IPS-NIHi11 (cell line): ENCODE data around the gene ERBB4.
"Not testable (repeated sequence)": the region's sequence is repeated elsewhere in the genome, so short reads cannot be mapped to it uniquely, and the experiment has no call there.

Experiments used
- DNase-seq: peaks from one replicate; pipeline ENCODE4 v3.0.0; 2012; ENCODE audit warnings: mixed read lengths, low spot score

ERBB4 gene

GRCh38 chr2:212064318-212064717, 474.3 kb downstream of the ERBB4 start:
- DNase-seq = no peak

GRCh38 chr2:212052412-212053159, 486.0 kb downstream of the ERBB4 start:
- no peak for DNase-seq

- no peak for DNase-seq
These were observed 487.7 kb downstream of the ERBB4 start for GRCh38 chr2:212050871-212051270.

DNA sequence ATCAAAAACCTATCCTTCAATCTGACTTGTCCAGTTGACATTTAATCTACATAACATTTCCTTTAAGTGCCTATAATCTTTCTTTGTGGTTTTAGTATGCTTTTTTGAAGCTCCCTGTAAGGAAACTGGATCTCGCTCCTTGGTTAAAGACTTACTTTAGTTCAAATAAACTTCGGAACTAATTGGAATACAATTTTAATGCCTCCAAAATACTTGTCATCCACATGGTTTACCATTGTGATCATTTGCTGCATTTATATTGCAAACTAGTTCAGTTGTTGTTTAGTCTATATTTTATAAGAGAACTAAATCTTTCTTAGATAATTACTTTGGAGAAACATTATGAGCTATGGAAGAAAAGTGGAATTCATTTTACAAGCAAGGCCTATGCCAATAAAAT, 496.0 kb downstream of the ERBB4 start:
- no peak for DNase-seq

- DNase-seq = no peak
These were observed 501.5 kb downstream of the ERBB4 start for GRCh38 chr2:212037062-212037461.

GRCh38 chr2:212034841-212035585, 503.6 kb downstream of the ERBB4 start:
- DNase-seq = no peak

DNA sequence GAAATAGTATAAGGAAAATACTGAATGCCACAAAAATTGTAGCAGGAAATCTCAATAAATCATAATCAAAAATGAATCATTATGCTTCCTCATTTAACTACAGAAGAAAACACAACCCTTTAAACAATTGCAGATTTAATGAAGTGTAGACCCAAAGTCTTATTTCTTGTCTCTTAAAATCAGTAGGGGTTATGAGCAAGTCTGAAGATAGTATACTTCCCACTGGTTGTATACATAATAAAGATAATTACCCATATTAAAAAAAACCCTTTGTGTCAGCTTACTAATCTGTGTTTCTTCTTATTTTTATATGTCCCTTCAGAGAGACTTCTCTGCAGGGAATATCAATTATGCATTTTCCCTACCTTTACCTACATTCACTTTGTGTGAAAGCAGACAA, 504.7 kb downstream of the ERBB4 start:
- DNase-seq = no peak

DNA sequence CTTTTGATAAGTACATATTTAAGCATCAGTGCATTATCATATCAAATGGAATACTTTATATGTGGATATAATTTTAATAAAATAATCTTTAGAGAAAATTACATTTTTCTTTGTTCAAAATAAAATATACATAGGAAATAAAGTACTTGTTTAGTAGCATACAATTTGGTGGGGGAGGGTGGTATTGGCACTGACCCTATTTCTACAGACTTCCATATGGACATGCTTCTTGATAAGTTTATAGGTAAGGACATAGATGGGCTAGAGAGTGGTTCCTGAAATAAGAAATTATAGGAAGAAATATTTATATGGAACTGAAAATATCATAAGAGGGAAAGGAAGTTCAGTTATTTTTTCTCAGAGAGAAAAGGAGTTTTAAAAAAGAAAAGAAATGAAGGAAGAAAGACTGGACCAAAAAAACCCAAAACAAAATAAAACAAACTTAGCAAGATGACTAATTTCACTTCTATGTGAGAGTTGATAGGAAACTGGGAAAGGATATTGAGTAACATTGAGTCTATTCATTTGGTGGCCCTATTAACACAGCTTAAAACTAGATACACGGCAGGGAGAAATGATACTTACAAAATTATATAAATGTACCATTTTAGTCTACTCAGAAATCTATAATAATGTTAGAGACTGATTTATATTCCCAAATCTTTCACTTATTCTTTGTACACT, 505.9 kb downstream of the ERBB4 start:
- DNase-seq = no peak

DNA sequence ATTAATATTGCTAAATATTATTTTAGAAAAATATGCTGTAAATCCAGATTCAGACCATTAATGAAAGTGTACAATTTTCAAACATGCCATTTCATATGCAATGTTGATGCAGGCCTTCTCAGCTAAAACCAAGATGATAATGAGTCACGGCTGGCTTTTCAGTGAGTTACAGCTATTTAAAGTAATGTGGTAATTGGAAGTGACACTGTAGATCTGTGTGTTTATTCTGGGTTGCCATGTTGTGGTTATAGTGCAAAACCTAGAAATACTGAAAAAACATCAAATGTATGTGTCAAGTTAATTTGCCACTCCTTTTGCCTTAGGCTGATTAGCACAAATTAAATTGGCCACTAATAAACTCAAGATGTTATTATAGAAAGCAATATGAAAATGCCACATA, 506.6 kb downstream of the ERBB4 start:
- no peak for DNase-seq

DNA sequence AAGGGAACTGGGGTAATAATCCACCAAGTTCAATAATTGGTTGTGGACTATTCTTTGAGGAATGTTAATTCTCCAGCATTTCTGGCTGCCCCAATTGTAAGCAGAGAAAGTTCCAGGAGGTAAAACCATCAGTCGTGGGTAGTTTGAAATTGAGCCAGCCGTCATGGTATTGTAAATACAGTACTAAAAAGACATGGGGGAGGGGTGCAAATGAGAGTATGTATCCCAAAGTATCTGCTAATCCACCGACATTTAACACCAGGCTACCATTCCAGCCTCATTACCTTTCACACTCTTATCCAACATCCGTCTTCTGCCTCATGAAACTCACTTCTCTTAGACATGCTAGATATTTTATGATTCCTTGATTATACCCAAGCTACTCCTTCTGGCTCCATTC, 507.9 kb downstream of the ERBB4 start:
- no peak for DNase-seq

- DNase-seq = no peak
These were observed 509.7 kb downstream of the ERBB4 start for GRCh38 chr2:212028798-212029394.

GRCh38 chr2:212027681-212028628, 510.6 kb downstream of the ERBB4 start:
- DNase-seq = no peak

DNA sequence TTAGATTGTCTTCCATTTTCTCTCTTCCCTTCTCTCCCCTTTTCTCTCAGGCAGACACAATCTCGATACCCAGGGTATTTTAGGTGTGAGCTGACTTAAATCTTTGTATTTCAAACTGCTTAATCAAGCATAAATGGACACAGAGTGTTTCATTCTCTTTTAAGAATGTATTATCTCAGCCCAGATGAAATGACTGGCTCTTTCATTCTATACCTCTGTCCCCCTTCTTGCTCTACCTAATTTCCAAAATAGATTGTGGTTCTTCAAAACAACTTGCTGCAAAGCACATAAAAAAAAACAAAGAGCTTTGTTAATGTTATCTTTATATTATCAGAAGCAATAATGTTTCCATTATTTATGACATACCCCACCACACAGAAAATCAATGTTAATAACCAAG, 514.6 kb downstream of the ERBB4 start:
- DNase-seq = no peak

DNA sequence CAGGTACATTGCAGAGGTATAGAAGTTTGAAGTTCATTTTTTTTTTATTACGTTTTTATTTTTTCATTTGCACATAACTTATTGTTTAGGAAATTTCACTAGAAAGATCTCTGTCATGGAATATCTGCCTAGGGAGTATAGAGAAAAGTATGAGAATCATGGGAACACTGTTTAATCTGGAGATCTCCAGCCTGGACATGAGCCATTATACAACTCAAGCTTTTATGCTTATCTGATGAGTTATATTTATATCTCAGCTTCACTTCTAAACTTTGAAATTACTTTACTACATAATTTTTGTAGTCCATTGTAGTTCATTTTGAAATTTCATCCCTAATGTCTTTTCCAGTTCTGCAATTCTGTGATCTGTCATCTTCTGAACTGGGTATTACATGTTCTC, 515.6 kb downstream of the ERBB4 start:
- no peak for DNase-seq

- no peak for DNase-seq
These were observed 516.7 kb downstream of the ERBB4 start for GRCh38 chr2:212021947-212022346.

- no peak for DNase-seq
These were observed 523.0 kb downstream of the ERBB4 start for GRCh38 chr2:212015588-212015987.

DNA sequence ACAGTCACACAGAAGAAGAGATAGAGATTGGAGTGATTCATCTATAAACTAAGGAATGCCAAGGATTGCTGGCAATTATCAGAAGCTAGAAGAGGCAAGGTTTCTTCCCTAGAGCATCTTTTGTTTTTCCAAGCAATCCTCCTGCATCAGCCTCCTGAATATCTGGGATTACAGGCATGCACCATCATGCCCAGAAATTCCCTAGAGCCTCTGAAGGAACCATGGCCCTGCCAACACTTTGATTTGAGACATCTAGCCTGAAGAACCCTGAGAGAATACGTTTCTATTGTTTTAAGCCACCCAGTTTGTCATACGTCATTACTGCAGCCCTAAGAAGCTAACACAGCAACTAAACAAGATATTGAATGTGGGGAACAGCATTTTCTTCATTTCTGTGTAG, 525.0 kb downstream of the ERBB4 start:
- DNase-seq = no peak

GRCh38 chr2:212010305-212010704, 528.3 kb downstream of the ERBB4 start:
- not testable (repeated sequence) for DNase-seq

DNA sequence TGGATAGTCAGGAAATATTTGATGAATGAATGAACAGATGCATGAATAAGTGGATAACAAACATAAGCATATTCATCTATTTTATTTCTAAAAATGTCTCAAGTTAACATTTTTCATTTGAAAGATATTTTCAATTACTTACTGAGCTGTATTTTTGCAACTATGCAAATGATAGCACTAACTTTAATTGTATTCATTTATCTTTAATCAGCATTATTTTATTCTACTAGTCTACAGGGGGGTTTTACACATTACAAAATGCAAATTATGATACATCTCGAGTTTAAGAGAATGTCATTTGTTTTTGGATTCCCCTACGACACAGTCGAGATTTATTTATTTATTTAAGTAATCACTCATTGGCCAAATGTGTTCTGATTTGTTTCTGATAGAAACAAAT, 530.6 kb downstream of the ERBB4 start:
- DNase-seq = no peak

- peak; percentile 33 for DNase-seq
These were observed 533.4 kb downstream of the ERBB4 start for GRCh38 chr2:212005085-212005671.

- no peak for DNase-seq
These were observed 537.3 kb downstream of the ERBB4 start for GRCh38 chr2:212001325-212001724.
